ENCODE measurements around the gene OST4.

GRCh38 chr2:27089111-27089954 is 17.9 kb upstream of the OST4 start:
- TF ChIP-seq CTCF (IDR thresholded peaks at IDR 0.05; ENCODE audit: low read depth, low read length, poor library complexity, severe bottlenecking) (no peak), EZH2phosphoT487 (IDR thresholded peaks at IDR 0.05; ENCODE audit: borderline replicate concordance, low read length) (no peak)

Data from DOHH2 (cell line).